Keratinocyte (primary cell): ENCODE results near the gene OTOS. TPM values are rescaled to one million over a fixed set of nuclear protein-coding genes. Genes with fewer than 3 reads are reported as not detected.

Source experiments
- DNase-seq: peaks from one replicate; pipeline ENCODE4 v3.0.0-alpha.2; 2011; ENCODE audit warnings: low read depth, missing footprints, low spot score
- FAIRE-seq: peaks from 2 replicates; lab custom pipeline; 2011; peaks lifted over from hg19 to GRCh38; lab: Jason Lieb, UNC
- H2AFZ ChIP-seq: 2 replicates; pipeline ENCODE4 v1.6.0; 2012; ENCODE audit warnings: low read length, control low read depth, inconsistent platforms; ENCODE audit not compliant: control insufficient read depth
- H3K27ac ChIP-seq: 2 replicates; pipeline ENCODE4 v1.5.1; 2011; ENCODE audit warnings: low read length; ENCODE audit not compliant: control insufficient read depth, insufficient read depth
- H3K27me3 ChIP-seq: 3 replicates; pipeline ENCODE4 v1.6.0; 2011; ENCODE audit warnings: low read length; ENCODE audit not compliant: control insufficient read depth, insufficient read depth; ENCODE audit errors: extremely low read depth
- H3K36me3 ChIP-seq, 2 experiments: 2 replicates in 1 of 2; 3 replicates in 1 of 2; pipeline ENCODE4 v1.5.1; 2011; ENCODE audit warnings: low read length in 2 of 2, mild to moderate bottlenecking in 1 of 2; ENCODE audit not compliant: control insufficient read depth in 2 of 2, insufficient read depth in 2 of 2; ENCODE audit errors: extremely low read depth in 1 of 2
- H3K4me1 ChIP-seq: 3 replicates; pipeline ENCODE4 v1.5.1; 2011; ENCODE audit warnings: low read length; ENCODE audit not compliant: control insufficient read depth, insufficient read depth; ENCODE audit errors: extremely low read depth
- H3K4me2 ChIP-seq: 3 replicates; pipeline ENCODE4 v1.6.0; 2011; ENCODE audit warnings: low read depth, low read length; ENCODE audit not compliant: control insufficient read depth, insufficient read depth; ENCODE audit errors: extremely low read depth
- H3K4me3 ChIP-seq, 3 experiments: fragments of 200-600 bp in 1 of 3; sonication (generic) in 1 of 3; 2 replicates in 2 of 3; 3 replicates in 1 of 3; pipeline ENCODE4 v1.5.1; 2011 to 2016; ENCODE audit warnings: low read length in 3 of 3, mild to moderate bottlenecking in 3 of 3, control low read depth in 2 of 3, inconsistent platforms in 1 of 3, low read depth in 1 of 3, mixed read lengths in 1 of 3, mixed run types in 1 of 3, moderate library complexity in 1 of 3; ENCODE audit not compliant: control insufficient read depth in 2 of 3, insufficient read depth in 2 of 3; ENCODE audit errors: extremely low read depth in 1 of 3
- H3K79me2 ChIP-seq: 2 replicates; pipeline ENCODE4 v1.6.0; 2012; ENCODE audit warnings: low read length; ENCODE audit not compliant: control insufficient read depth, insufficient read depth
- H3K9ac ChIP-seq: 3 replicates; pipeline ENCODE4 v1.6.0; 2011; ENCODE audit warnings: low read length; ENCODE audit not compliant: control insufficient read depth, insufficient read depth; ENCODE audit errors: extremely low read depth
- H3K9me1 ChIP-seq: 3 replicates; pipeline ENCODE4 v1.6.0; 2011; ENCODE audit warnings: low read length; ENCODE audit not compliant: control insufficient read depth, insufficient read depth; ENCODE audit errors: extremely low read depth
- H3K9me3 ChIP-seq: 2 replicates; pipeline ENCODE4 v1.5.1; 2012; ENCODE audit warnings: low read depth, low read length; ENCODE audit not compliant: control insufficient read depth
- H4K20me1 ChIP-seq: 3 replicates; pipeline ENCODE4 v1.6.0; 2011; ENCODE audit warnings: low read length; ENCODE audit not compliant: control insufficient read depth, insufficient read depth; ENCODE audit errors: extremely low read depth
- EZH2 ChIP-seq: IDR thresholded peaks from one replicate; pipeline ENCODE4 v1.6.1; 2012; ENCODE audit warnings: inconsistent platforms, mild to moderate bottlenecking, low read length, moderate library complexity
- dilution Hi-C: fragments of 300-500 bp; cut with MboI; formaldehyde crosslinking; loops from one replicate; pipeline ENCODE4 v1.7.0; 2020; ENCODE audit warnings: low sequenced_read_pairs; ENCODE audit not compliant: extremely low pct_ligation_motif_present
- polyA plus RNA-seq, 5 experiments: library from polyadenylated mRNA; depleted of rRNA in 3 of 5; stranded (reverse) in 3 of 5; stranded (forward) in 1 of 5; unstranded in 1 of 5; fragments of >200 nt; gene quantifications; 1 replicate in 1 of 5; 2 replicates in 3 of 5; 3 replicates in 1 of 5; pipeline versions ENCODE4 v1.2.1 to v1.2.3, GENCODE V29; 2011 to 2012; ENCODE audit warnings: missing spikeins in 2 of 5, low read depth in 1 of 5, low replicate concordance in 1 of 5
- TF ChIP-seq, protein P1 (sequence below), 3 experiments: IDR thresholded peaks in 1 of 3; conservative IDR thresholded peaks in 1 of 3; optimal IDR thresholded peaks in 1 of 3; 2 replicates in 2 of 3; 3 replicates in 1 of 3; pipeline versions ENCODE3 to v1.5.1; 2011; ENCODE audit warnings: low read length in 3 of 3, mild to moderate bottlenecking in 3 of 3, moderate library complexity in 2 of 3, control low read depth in 1 of 3, inconsistent platforms in 1 of 3; ENCODE audit not compliant: insufficient read depth in 2 of 3; ENCODE audit errors: extremely low read depth in 1 of 3

Gene OTOS
- polyA plus RNA-seq, 1 donor (not counting 4 experiments of a cell fraction or from before 2014, with no cell fraction given), result not detected

DNA sequence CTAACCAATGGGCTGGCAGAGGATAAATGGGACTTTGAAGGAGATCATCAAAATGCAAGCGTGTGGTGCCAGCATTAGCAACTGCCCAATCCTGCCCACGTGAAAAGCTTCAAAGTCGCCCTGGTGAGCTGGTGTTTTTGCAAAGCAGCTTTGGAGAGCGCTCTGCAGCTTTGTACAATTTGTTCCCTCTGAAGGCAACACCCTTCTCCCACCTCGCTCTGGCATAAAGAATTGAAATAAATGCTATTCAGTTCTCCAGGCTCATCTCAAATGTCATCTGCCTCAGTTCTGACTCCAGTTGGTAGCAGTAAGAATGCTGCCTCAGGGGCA is 7.8 kb downstream of the OTOS start:
- H2AFZ ChIP-seq, result no peak overlapping the region
- no peak overlapping the region for H3K4me2 ChIP-seq
- H3K27ac ChIP-seq, result no peak overlapping the region
- no peak overlapping the region for H3K4me3 ChIP-seq
- no peak overlapping the region for H3K9ac ChIP-seq
- H3K4me1 ChIP-seq, result peaks cover 17% of the 10 kb centered on the region
- no peak for TF ChIP-seq EZH2
- TF ChIP-seq, protein P1, sequence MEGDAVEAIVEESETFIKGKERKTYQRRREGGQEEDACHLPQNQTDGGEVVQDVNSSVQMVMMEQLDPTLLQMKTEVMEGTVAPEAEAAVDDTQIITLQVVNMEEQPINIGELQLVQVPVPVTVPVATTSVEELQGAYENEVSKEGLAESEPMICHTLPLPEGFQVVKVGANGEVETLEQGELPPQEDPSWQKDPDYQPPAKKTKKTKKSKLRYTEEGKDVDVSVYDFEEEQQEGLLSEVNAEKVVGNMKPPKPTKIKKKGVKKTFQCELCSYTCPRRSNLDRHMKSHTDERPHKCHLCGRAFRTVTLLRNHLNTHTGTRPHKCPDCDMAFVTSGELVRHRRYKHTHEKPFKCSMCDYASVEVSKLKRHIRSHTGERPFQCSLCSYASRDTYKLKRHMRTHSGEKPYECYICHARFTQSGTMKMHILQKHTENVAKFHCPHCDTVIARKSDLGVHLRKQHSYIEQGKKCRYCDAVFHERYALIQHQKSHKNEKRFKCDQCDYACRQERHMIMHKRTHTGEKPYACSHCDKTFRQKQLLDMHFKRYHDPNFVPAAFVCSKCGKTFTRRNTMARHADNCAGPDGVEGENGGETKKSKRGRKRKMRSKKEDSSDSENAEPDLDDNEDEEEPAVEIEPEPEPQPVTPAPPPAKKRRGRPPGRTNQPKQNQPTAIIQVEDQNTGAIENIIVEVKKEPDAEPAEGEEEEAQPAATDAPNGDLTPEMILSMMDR (optimal IDR thresholded peaks at IDR 0.05 in 1 of 3, IDR thresholded peaks at IDR 0.05 in 1 of 3, conservative IDR thresholded peaks at IDR 0.05 in 1 of 3; ENCODE audit: extremely low read depth in 1 of 3, insufficient read depth in 2 of 3, low read length in 3 of 3), result no peak
- no peak for FAIRE-seq
- H3K27me3 ChIP-seq, result no peaks in the 10 kb centered on the region
- peaks cover 36 to 41% of the 10 kb centered on the region in 2 experiments for H3K36me3 ChIP-seq
- peaks cover 28% of the 10 kb centered on the region for H3K79me2 ChIP-seq
- no peaks in the 10 kb centered on the region for H3K9me3 ChIP-seq
- no peaks in the 10 kb centered on the region for H4K20me1 ChIP-seq
- dilution Hi-C loops, result no loop called here
- peaks cover 3% of the 10 kb centered on the region for H3K9me1 ChIP-seq
- DNase-seq, result no peak

- FAIRE-seq, result no peak
- H3K4me2 ChIP-seq, result no peak overlapping the region
- H3K27ac ChIP-seq, result no peak overlapping the region
- H3K27me3 ChIP-seq, result no peaks in the 10 kb centered on the region
- H4K20me1 ChIP-seq, result no peaks in the 10 kb centered on the region
- no peak for DNase-seq
- H3K79me2 ChIP-seq, result peaks cover 28% of the 10 kb centered on the region
- peaks cover 17% of the 10 kb centered on the region for H3K4me1 ChIP-seq
- TF ChIP-seq EZH2, result no peak
- TF ChIP-seq, protein P1 (optimal IDR thresholded peaks at IDR 0.05 in 1 of 3, IDR thresholded peaks at IDR 0.05 in 1 of 3, conservative IDR thresholded peaks at IDR 0.05 in 1 of 3; ENCODE audit: extremely low read depth in 1 of 3, insufficient read depth in 2 of 3, low read length in 3 of 3), result peak; percentile 24 to 42 (median 41)
- peaks cover 3% of the 10 kb centered on the region for H3K9me1 ChIP-seq
- H3K36me3 ChIP-seq, result peaks cover 37 to 41% of the 10 kb centered on the region in 2 experiments
- no peak overlapping the region for H2AFZ ChIP-seq
- no peak overlapping the region for H3K9ac ChIP-seq
- dilution Hi-C loops, result no loop called here
- H3K9me3 ChIP-seq, result no peaks in the 10 kb centered on the region
- no peak overlapping the region for H3K4me3 ChIP-seq
Measured at GRCh38 chr2:240131941-240132650, 8.4 kb downstream of the OTOS start.
